Hepatocyte (in vitro differentiated cells): ENCODE results near the gene BPHL. TPM values are rescaled to one million over a fixed set of nuclear protein-coding genes. Genes with fewer than 3 reads are reported as not detected.

ENCODE experiments used
- DNase-seq: peaks from one replicate; pipeline ENCODE4 v3.0.0-alpha.2; 2016; ENCODE audit warnings: low spot score
- H2AFZ ChIP-seq: fragments of 200-600 bp; sonication (generic); 2 replicates; pipeline ENCODE4 v1.6.0; 2016; ENCODE audit warnings: antibody characterized with exemption, mild to moderate bottlenecking
- H3K27ac ChIP-seq: fragments of 200-600 bp; sonication (generic); 2 replicates; pipeline ENCODE4 v1.5.1; 2016; ENCODE audit warnings: mild to moderate bottlenecking
- H3K27me3 ChIP-seq: fragments of 200-600 bp; sonication (generic); 2 replicates; pipeline ENCODE4 v1.6.1; 2016
- H3K36me3 ChIP-seq: fragments of 200-600 bp; sonication (generic); replicated peaks from 2 replicates; pipeline ENCODE4 v1.5.1; 2016; ENCODE audit warnings: low read depth; ENCODE audit not compliant: insufficient read depth
- H3K4me1 ChIP-seq: fragments of 200-600 bp; sonication (generic); 2 replicates; pipeline ENCODE4 v1.5.1; 2016; ENCODE audit warnings: mild to moderate bottlenecking, moderate library complexity; ENCODE audit not compliant: insufficient read depth
- H3K4me2 ChIP-seq: fragments of 200-600 bp; sonication (generic); 2 replicates; pipeline ENCODE4 v1.6.0; 2016
- H3K4me3 ChIP-seq: fragments of 200-600 bp; sonication (generic); 2 replicates; pipeline ENCODE4 v1.5.1; 2016; ENCODE audit warnings: mild to moderate bottlenecking
- H3K79me2 ChIP-seq: fragments of 200-600 bp; sonication (generic); 2 replicates; pipeline ENCODE4 v1.6.0; 2017; ENCODE audit warnings: mild to moderate bottlenecking
- H3K9me2 ChIP-seq: fragments of 200-600 bp; sonication (generic); replicated peaks from 2 replicates; pipeline ENCODE4 v1.6.0; 2017; ENCODE audit warnings: mild to moderate bottlenecking; ENCODE audit not compliant: insufficient read depth
- H3K9me3 ChIP-seq: fragments of 200-600 bp; sonication (generic); 2 replicates; pipeline ENCODE4 v1.5.1; 2016; ENCODE audit warnings: low read depth, mild to moderate bottlenecking
- H4K20me1 ChIP-seq: fragments of 200-600 bp; sonication (generic); 2 replicates; pipeline ENCODE4 v1.6.0; 2016; ENCODE audit warnings: mild to moderate bottlenecking; ENCODE audit not compliant: insufficient read depth, poor library complexity, severe bottlenecking
- EZH2 ChIP-seq: fragments of 200-600 bp; sonication (generic); IDR thresholded peaks from 2 replicates; pipeline ENCODE4 v1.6.1; 2016; ENCODE audit warnings: antibody characterized with exemption, mild to moderate bottlenecking, borderline replicate concordance
- EZH2phosphoT487 ChIP-seq: fragments of 200-600 bp; sonication (generic); IDR thresholded peaks from one replicate; pipeline ENCODE4 v1.6.1; 2018; ENCODE audit warnings: antibody characterized with exemption, mild to moderate bottlenecking, low read depth, moderate library complexity; ENCODE audit not compliant: unreplicated experiment, severe bottlenecking
- WGBS: methylation state at CpG from one replicate; pipeline ENCODE4 v1.1.6; 2016; ENCODE audit warnings: low lambda C conversion rate; ENCODE audit errors: missing lambda C conversion rate; 5-methylcytosine and 5-hydroxymethylcytosine counted together
- polyA plus RNA-seq: library from polyadenylated mRNA; unstranded; fragments of >200 nt; fragmentation: Nextera tagmentation; extraction: Ambion mirVana; gene quantifications from 2 replicates; pipeline ENCODE4 v1.2.1, GENCODE V29; 2016
- total RNA-seq: library from RNA; depleted of rRNA; stranded (reverse); fragments of >200 nt; gene quantifications from 2 replicates; pipeline ENCODE4 v1.2.3, GENCODE V29; 2014
- TF ChIP-seq, protein P1 (sequence below): fragments of 200-600 bp; sonication (generic); IDR thresholded peaks from 2 replicates; pipeline ENCODE4 v1.5.1; 2016; ENCODE audit warnings: antibody characterized with exemption, mild to moderate bottlenecking; ENCODE audit not compliant: poor library complexity

The BPHL gene
- total RNA-seq: 42.4 and 52.0 TPM in 2 replicates
- 61.2 and 77.0 TPM in 2 replicates for polyA plus RNA-seq

DNA sequence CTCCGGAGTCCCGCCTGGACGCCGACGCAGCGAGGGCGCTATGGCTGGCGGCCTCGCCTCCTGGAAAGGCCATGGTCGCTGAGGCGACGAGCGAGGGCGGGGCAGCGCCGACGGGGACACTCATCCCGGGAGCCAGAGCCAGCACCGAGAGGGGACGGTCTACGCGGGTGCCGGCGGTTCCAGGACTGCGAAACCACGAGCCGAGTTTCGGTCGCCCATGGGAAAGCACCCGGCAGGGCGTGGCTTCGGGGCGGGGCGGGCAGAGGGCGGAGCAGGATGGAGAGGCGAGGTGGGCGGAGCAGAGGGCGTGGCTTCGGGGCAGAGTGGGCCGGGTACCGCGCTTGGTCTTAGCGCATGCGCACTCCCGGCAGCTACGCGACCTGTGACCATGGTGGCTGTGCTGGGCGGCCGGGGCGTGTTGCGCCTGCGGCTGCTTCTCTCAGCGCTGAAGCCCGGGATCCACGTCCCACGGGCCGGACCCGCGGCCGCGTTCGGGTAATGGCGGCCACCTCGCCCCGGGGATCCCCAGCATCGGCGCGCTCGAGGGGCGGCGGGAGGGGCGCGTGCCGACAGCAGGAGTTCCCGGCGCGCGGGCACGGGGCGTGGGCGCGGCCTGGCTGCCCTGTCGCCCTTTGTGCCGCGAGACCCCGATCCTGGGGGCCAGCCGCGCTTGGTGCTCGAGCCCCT is at the start of gene BPHL:
BPHL (plus strand) TSS at position 359 of the 687 bp plus-strand sequence; CDS start at position 389, 30 bp downstream.
- H3K9me2 ChIP-seq: no peaks in the 10 kb centered on the region
- no peaks in the 10 kb centered on the region for H3K9me3 ChIP-seq
- H3K27me3 ChIP-seq: no peaks in the 10 kb centered on the region
- H3K79me2 ChIP-seq: peaks cover 20% of the 10 kb centered on the region
- under 1% methylated on average over 42 of the region's 89 CpGs for WGBS
- DNase-seq: peak; percentile 99
- peak within 1 kb of the TSS; percentile 74 for H3K4me3 ChIP-seq
- peaks cover 19% of the 10 kb centered on the region for H3K4me1 ChIP-seq
- H3K4me2 ChIP-seq: peak within 1 kb of the TSS; percentile 80
- peak within 1 kb of the TSS; percentile 99 for H3K27ac ChIP-seq
- TF ChIP-seq EZH2: no peak
- TF ChIP-seq, protein P1, sequence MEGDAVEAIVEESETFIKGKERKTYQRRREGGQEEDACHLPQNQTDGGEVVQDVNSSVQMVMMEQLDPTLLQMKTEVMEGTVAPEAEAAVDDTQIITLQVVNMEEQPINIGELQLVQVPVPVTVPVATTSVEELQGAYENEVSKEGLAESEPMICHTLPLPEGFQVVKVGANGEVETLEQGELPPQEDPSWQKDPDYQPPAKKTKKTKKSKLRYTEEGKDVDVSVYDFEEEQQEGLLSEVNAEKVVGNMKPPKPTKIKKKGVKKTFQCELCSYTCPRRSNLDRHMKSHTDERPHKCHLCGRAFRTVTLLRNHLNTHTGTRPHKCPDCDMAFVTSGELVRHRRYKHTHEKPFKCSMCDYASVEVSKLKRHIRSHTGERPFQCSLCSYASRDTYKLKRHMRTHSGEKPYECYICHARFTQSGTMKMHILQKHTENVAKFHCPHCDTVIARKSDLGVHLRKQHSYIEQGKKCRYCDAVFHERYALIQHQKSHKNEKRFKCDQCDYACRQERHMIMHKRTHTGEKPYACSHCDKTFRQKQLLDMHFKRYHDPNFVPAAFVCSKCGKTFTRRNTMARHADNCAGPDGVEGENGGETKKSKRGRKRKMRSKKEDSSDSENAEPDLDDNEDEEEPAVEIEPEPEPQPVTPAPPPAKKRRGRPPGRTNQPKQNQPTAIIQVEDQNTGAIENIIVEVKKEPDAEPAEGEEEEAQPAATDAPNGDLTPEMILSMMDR: no peak
- TF ChIP-seq EZH2phosphoT487: no peak
- no peaks in the 10 kb centered on the region for H3K36me3 ChIP-seq
- peak within 1 kb of the TSS; percentile 63 for H2AFZ ChIP-seq
- H4K20me1 ChIP-seq: no peaks in the 10 kb centered on the region

DNA sequence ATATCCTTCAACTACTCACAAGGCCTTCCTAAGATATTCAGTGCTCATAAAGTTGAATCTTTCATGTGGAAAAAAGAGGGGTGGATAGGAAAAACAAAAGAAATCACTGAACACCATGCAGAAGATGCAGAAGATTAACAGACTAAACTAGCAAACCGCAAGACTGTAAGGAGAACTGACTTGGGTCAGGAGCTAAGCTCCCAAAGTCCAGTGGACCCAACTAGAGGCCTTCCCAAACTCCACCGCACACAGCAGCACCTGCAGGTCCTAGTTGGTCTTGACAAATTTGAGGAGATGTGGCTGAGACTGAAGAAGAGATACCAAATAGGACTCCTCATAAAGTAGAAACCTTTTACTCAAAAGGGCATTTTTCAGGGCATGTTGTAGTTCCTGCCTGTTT is 46.9 kb upstream of the BPHL start:
- 93% methylated on average over 2 of the region's 2 CpGs for WGBS
- TF ChIP-seq EZH2: no peak
- TF ChIP-seq, protein P1: no peak
- no peak for TF ChIP-seq EZH2phosphoT487
- no peak overlapping the region for H3K4me3 ChIP-seq
- H3K4me1 ChIP-seq: peaks cover 18% of the 10 kb centered on the region
- H3K27ac ChIP-seq: no peak overlapping the region
- DNase-seq: no peak
- no peak overlapping the region for H2AFZ ChIP-seq
- peaks cover 32% of the 10 kb centered on the region for H4K20me1 ChIP-seq
- H3K36me3 ChIP-seq: no peaks in the 10 kb centered on the region
- H3K9me2 ChIP-seq: no peaks in the 10 kb centered on the region
- H3K4me2 ChIP-seq: no peak overlapping the region
- H3K79me2 ChIP-seq: peaks cover 87% of the 10 kb centered on the region
- no peaks in the 10 kb centered on the region for H3K9me3 ChIP-seq
- no peaks in the 10 kb centered on the region for H3K27me3 ChIP-seq

DNA sequence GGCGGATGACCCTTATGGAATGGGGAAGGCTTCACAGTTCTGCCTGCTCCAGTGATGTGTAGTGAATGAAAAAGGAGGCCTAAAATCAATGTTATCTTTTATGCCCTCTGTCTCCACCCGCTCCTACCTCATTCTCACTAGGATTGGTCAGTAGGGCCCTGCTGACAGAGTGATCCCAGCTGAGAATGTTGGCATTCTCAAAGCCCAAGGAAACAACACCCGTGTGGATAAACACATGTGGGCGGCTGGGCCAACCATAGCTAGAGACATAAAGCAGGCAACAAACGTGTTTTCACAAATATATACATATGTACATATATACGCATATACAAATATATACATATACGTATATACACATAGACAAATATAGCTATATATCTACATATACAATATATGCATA is 45.7 kb upstream of the BPHL start:
- no peaks in the 10 kb centered on the region for H3K9me2 ChIP-seq
- H2AFZ ChIP-seq: no peak overlapping the region
- H3K36me3 ChIP-seq: no peaks in the 10 kb centered on the region
- H4K20me1 ChIP-seq: peaks cover 32% of the 10 kb centered on the region
- DNase-seq: no peak
- H3K9me3 ChIP-seq: no peaks in the 10 kb centered on the region
- H3K27me3 ChIP-seq: no peaks in the 10 kb centered on the region
- H3K4me3 ChIP-seq: no peak overlapping the region
- TF ChIP-seq EZH2phosphoT487 (no peak), EZH2 (no peak)
- TF ChIP-seq, protein P1: no peak
- H3K4me1 ChIP-seq: peaks cover 18% of the 10 kb centered on the region
- no peak overlapping the region for H3K4me2 ChIP-seq
- 88% methylated on average over 7 of the region's 7 CpGs for WGBS
- no peak overlapping the region for H3K27ac ChIP-seq
- peaks cover 83% of the 10 kb centered on the region for H3K79me2 ChIP-seq
